ENCODE data around the gene MIF. TPM values are rescaled to one million over a fixed set of nuclear protein-coding genes. Genes with fewer than 3 reads are reported as not detected.

The MIF gene
- total RNA-seq, 2 experiments from 2014 or later: 1,202 to 1,440 TPM

DNA sequence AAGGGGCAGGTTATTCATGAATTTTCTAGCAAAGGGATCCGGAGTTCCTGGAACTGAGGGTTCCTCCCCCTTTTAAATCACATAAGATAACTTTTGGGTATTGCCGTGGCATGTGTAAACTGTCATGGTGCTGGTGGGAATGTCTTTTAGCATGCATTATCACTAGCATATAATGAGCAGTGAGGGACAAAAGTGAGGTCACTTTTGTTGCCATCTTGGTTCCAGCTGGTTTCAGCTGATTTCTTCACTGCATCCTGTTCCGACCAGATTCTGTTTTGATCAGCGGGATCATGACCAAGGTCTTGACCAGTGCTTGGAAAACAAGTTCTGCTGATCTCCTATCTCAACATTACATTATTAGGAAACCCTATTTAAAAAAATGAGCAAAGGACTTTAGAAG lies 7.4 kb downstream of the MIF start:
- no peak for TF ChIP-seq EZH2phosphoT487 (IDR thresholded peaks at IDR 0.05; ENCODE audit: borderline replicate concordance, low read depth, low read length)
- TF ChIP-seq, protein P1, sequence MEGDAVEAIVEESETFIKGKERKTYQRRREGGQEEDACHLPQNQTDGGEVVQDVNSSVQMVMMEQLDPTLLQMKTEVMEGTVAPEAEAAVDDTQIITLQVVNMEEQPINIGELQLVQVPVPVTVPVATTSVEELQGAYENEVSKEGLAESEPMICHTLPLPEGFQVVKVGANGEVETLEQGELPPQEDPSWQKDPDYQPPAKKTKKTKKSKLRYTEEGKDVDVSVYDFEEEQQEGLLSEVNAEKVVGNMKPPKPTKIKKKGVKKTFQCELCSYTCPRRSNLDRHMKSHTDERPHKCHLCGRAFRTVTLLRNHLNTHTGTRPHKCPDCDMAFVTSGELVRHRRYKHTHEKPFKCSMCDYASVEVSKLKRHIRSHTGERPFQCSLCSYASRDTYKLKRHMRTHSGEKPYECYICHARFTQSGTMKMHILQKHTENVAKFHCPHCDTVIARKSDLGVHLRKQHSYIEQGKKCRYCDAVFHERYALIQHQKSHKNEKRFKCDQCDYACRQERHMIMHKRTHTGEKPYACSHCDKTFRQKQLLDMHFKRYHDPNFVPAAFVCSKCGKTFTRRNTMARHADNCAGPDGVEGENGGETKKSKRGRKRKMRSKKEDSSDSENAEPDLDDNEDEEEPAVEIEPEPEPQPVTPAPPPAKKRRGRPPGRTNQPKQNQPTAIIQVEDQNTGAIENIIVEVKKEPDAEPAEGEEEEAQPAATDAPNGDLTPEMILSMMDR (conservative IDR thresholded peaks at IDR 0.05; ENCODE audit: low read length): no peak
- Histone ChIP-seq H4K20me1 (ENCODE audit: insufficient read depth, low read length) (no peaks in the 10 kb centered on the region; the same call in 1 of the 2 replicates), H3K9me3 (ENCODE audit: low read length) (no peaks in the 10 kb centered on the region), H3K4me1 (ENCODE audit: insufficient read depth, low read length, poor library complexity, severe bottlenecking) (peaks cover 13% of the 10 kb centered on the region), H3K79me2 (ENCODE audit: insufficient read depth, low read depth, low read length) (peaks cover 4% of the 10 kb centered on the region; the same call in 1 of the 2 replicates), H3K27ac (ENCODE audit: low read depth, low read length, poor library complexity, severe bottlenecking) (no peak overlapping the region), H3K4me2 (ENCODE audit: low read length) (no peak overlapping the region), H2AFZ (ENCODE audit: low read length) (no peak overlapping the region), H3K9me2 (ENCODE audit: insufficient read depth, low read length) (no peaks in the 10 kb centered on the region), H3K36me3 (ENCODE audit: insufficient read depth, low read length) (peaks cover 32% of the 10 kb centered on the region), H3K4me3 (ENCODE audit: low read depth, low read length, poor library complexity, severe bottlenecking) (no peak overlapping the region)
- no TSS peak for BruUV-seq (replicated peaks)
- ChIA-PET CTCF (ENCODE audit: unreplicated experiment) (no interaction called here), POLR2A (no interaction called here)
- intact Hi-C loops (cut with micrococcal nuclease; ENCODE audit: unreplicated experiment): no loop called here
- DNase-seq (ENCODE audit: low spot score): no peak

DNA sequence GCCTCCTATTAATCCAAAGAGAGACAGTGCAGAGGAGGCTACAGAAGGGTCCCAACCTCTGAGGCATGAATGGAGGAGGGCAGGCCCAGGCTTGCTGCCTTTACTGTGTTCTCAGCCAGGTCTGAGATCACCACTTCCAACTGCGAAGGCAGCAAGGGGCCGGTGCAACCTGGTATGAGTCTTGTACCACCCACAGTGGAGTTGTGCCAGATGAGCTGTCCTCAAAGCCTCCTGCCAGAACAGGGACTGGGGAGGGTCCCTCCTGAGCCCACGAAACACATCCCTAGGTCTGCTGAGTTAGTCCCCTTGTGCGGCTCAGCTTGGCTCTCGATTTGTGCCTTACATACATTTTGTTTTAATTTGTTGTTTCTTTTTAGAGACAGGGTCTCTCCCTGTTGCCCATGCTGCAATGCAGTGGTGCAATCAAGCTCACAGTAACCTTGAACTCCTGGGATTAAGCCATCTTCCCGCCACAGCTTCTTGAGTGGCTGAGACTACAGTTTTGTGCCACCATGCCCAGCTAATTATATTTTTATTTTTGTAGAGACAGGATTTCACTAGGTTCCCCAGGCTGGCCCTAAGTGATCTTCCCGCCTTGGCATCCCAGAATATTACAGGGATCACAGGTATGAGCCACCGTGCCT lies 9.3 kb downstream of the MIF start:
- POLR2A ChIA-PET: interaction anchor here (1.1 kb wide), 1 partner anchor 9 kb away, joined by 4 read pairs; no protein-coding TSS in a partner anchor
- CTCF ChIA-PET (ENCODE audit: unreplicated experiment): no interaction called here

More for the DNA sequence above, 9.3 kb downstream of the MIF start:
- no TSS peak for BruUV-seq (replicated peaks)
- Histone ChIP-seq H4K20me1 (ENCODE audit: insufficient read depth, low read length) (no peaks in the 10 kb centered on the region), H3K4me3 (ENCODE audit: low read depth, low read length, poor library complexity, severe bottlenecking) (no peak overlapping the region), H3K4me1 (ENCODE audit: insufficient read depth, low read length, poor library complexity, severe bottlenecking) (peaks cover 15% of the 10 kb centered on the region), H3K9me2 (ENCODE audit: insufficient read depth, low read length) (no peaks in the 10 kb centered on the region), H3K79me2 (ENCODE audit: insufficient read depth, low read depth, low read length) (no peaks in the 10 kb centered on the region), H3K4me2 (ENCODE audit: low read length) (no peak overlapping the region), H3K36me3 (ENCODE audit: insufficient read depth, low read length) (peaks cover 13% of the 10 kb centered on the region), H3K27ac (ENCODE audit: low read depth, low read length, poor library complexity, severe bottlenecking) (no peak overlapping the region), H3K9me3 (ENCODE audit: low read length) (no peaks in the 10 kb centered on the region), H2AFZ (ENCODE audit: low read length) (no peak overlapping the region)
- no peak for TF ChIP-seq EZH2phosphoT487 (IDR thresholded peaks at IDR 0.05; ENCODE audit: borderline replicate concordance, low read depth, low read length)
- TF ChIP-seq, protein P1 (conservative IDR thresholded peaks at IDR 0.05; ENCODE audit: low read length): no peak
- intact Hi-C loops (cut with micrococcal nuclease; ENCODE audit: unreplicated experiment): no loop called here
- DNase-seq (ENCODE audit: low spot score): no peak

Measured in OCI-LY7 (cell line).